WERI-Rb-1 (cell line): ENCODE results near the gene TALDO1.

Experiments
- DNase-seq: peaks from one replicate; pipeline ENCODE4 v3.0.0-alpha.2; 2020
- H3K27ac ChIP-seq: fragments of 250-450 bp; sonication (Bioruptor Pico); 2 replicates; pipeline ENCODE4 v1.5.1; 2020; ENCODE audit warnings: mild to moderate bottlenecking, moderate library complexity
- H3K27me3 ChIP-seq: fragments of 250-450 bp; sonication (Bioruptor Pico); 2 replicates; pipeline ENCODE4 v1.5.1; 2021; ENCODE audit warnings: mild to moderate bottlenecking, low read depth, moderate library complexity; ENCODE audit not compliant: insufficient read depth, severe bottlenecking
- H3K36me3 ChIP-seq: fragments of 250-450 bp; sonication (Bioruptor Pico); 2 replicates; pipeline ENCODE4 v1.5.1; 2020; ENCODE audit warnings: mild to moderate bottlenecking, moderate library complexity
- H3K4me3 ChIP-seq: 2 replicates; pipeline ENCODE4 v1.5.1; 2011; ENCODE audit warnings: low read depth, mild to moderate bottlenecking, control low read depth, low read length
- H3K9me3 ChIP-seq: fragments of 250-450 bp; sonication (Bioruptor Pico); 2 replicates; pipeline ENCODE4 v1.5.1; 2021; ENCODE audit warnings: mild to moderate bottlenecking, moderate library complexity; ENCODE audit not compliant: severe bottlenecking
- CTCF ChIP-seq: IDR thresholded peaks from 2 replicates; pipeline ENCODE4 v1.5.1; 2011; ENCODE audit warnings: low read depth, mild to moderate bottlenecking, control low read depth, inconsistent platforms, low read length

Gene TALDO1

GRCh38 chr11:709109-709997, 37.9 kb upstream of the TALDO1 start:
- no peak for TF ChIP-seq CTCF
- DNase-seq = no peak
- no peaks in the 10 kb centered on the region for H3K36me3 ChIP-seq
- peak overlapping the region; percentile 26; the same call in 1 of the 2 replicates for H3K27ac ChIP-seq
- no peaks in the 10 kb centered on the region for H3K9me3 ChIP-seq
- no peak overlapping the region for H3K4me3 ChIP-seq
- H3K27me3 ChIP-seq = no peaks in the 10 kb centered on the region

GRCh38 chr11:714436-714835, 32.8 kb upstream of the TALDO1 start:
- DNase-seq = no peak
- Histone ChIP-seq H3K36me3 (no peaks in the 10 kb centered on the region), H3K27me3 (no peaks in the 10 kb centered on the region), H3K4me3 (no peak overlapping the region), H3K27ac (no peak overlapping the region), H3K9me3 (peaks cover 7% of the 10 kb centered on the region)
- TF ChIP-seq CTCF = no peak

DNA sequence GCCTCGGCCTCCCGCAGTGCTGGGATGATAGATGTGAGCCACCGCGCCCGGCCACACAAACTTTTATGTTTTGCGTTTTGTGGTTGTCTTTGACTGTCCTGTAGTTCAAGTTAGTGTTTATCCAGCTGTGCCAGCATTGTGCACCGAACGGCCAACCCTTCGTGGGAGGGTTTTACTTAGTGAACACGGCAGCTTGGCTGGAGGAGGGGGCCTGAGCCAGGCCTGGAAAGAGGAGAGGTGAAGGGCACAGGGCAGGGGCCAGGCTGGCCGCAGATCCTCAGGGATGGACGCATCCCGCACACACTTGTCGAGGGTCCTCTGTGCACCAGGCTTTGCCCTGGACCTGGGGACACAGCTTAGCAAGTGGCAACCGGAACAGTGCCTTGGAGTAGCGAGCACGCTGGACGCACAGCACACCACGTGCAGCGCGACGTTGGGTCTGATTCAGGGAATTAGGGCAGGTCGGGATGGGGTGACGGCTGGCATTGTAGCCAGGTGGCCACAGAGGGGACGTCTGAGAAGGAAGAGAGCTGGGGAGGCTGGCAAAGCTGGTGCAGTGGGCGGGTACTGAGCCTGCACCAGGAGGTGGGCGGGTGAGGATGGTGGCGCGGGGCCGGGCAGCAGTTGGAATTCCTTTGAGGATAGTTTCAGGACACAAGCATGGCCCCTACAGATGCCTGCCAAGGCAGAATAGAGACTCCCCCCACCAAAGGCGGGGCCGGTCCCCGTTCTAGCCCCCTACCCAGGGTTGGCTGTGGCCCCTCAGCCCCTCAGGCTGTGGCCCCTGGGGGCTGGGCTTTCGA, 27.8 kb upstream of the TALDO1 start:
- no peak overlapping the region for H3K27ac ChIP-seq
- H3K27me3 ChIP-seq = peaks cover 27% of the 10 kb centered on the region
- DNase-seq = no peak
- H3K36me3 ChIP-seq = no peaks in the 10 kb centered on the region
- TF ChIP-seq CTCF = no peak
- no peak overlapping the region for H3K4me3 ChIP-seq
- H3K9me3 ChIP-seq = peaks cover 7% of the 10 kb centered on the region

DNA sequence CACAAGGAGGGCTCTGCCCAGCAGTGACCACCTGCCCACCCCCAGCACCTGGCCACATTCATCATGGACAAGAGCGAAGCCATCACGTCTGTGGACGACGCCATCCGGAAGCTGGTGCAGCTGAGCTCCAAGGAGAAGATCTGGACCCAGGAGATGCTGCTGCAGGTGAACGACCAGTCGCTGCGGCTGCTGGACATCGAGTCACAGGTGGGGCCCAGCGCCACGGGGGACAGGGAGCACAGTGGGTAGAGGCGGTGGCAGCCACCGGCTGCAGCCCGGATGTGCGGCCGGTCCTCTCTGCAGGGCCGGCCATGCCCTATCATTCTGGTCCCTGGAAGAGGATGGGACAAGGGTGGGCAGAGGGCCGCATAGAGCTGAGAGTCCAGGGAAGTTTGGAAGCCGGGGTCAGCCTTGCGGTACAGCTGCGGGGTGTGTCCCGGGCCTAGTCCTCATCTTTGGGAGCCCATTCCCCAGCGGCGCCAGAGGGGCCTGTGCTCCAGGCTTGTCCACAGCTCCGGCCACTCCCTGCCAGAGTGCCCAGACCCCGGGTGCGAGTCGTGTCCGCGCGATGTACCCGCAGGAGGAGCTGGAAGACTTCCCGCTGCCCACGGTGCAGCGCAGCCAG, 27.1 kb upstream of the TALDO1 start:
- Histone ChIP-seq H3K36me3 (no peaks in the 10 kb centered on the region), H3K27ac (no peak overlapping the region), H3K4me3 (peak overlapping the region; percentile 13), H3K27me3 (peaks cover 27% of the 10 kb centered on the region), H3K9me3 (peaks cover 2% of the 10 kb centered on the region)
- no peak for DNase-seq
- TF ChIP-seq CTCF = no peak

DNA sequence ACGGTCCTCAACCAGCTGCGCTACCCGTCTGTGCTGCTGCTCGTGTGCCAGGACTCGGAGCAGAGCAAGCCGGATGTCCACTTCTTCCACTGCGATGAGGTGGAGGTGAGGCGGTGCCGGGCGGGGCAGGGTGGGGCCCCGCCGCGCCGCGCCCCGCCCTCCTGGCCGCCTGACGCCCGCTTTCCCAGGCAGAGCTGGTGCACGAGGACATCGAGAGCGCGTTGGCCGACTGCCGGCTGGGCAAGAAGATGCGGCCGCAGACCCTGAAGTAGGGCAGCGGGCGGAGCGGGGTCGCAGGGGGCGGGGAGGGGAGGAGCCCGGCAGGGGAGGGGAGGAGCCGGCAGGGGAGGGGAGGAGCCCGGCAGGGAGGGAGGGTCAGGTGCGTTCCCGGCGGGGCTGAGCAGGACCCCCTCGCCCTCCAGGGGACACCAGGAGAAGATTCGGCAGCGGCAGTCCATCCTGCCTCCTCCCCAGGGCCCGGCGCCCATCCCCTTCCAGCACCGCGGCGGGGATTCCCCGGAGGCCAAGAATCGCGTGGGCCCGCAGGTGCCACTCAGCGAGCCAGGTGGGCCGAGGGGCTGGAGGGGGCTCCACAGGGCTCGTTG, 26.5 kb upstream of the TALDO1 start:
- Histone ChIP-seq H3K27ac (no peak overlapping the region), H3K27me3 (peaks cover 27% of the 10 kb centered on the region), H3K36me3 (no peaks in the 10 kb centered on the region), H3K9me3 (no peaks in the 10 kb centered on the region), H3K4me3 (peak overlapping the region; percentile 13)
- peak; percentile 76 for DNase-seq
- TF ChIP-seq CTCF = no peak
